Mucosa of stomach (tissue), 1 donor: Measurements from ENCODE around the gene TOP2A.

ENCODE experiments used
- H3K27me3 ChIP-seq: one replicate; pipeline ENCODE4 v1.7.0; 2013; ENCODE audit warnings: mild to moderate bottlenecking, low read length; ENCODE audit not compliant: control insufficient read depth, insufficient read depth
- H3K36me3 ChIP-seq: one replicate; pipeline ENCODE4 v1.7.0; 2013; ENCODE audit warnings: low read length; ENCODE audit not compliant: control insufficient read depth, insufficient read depth
- H3K4me1 ChIP-seq: one replicate; pipeline ENCODE4 v1.7.0; 2013; ENCODE audit warnings: mild to moderate bottlenecking, low read length; ENCODE audit not compliant: control insufficient read depth, insufficient read depth
- H3K4me3 ChIP-seq: one replicate; pipeline ENCODE4 v1.7.0; 2013; ENCODE audit warnings: low read length
- H3K9ac ChIP-seq: one replicate; pipeline ENCODE4 v1.7.0; 2013; ENCODE audit warnings: mild to moderate bottlenecking, low read length, moderate library complexity
- H3K9me3 ChIP-seq: one replicate; pipeline ENCODE4 v1.7.0; 2013; ENCODE audit warnings: mild to moderate bottlenecking, low read length, moderate library complexity; ENCODE audit not compliant: control insufficient read depth
- donor health status: Pancreatic carcinoma.

The TOP2A gene, protein sequence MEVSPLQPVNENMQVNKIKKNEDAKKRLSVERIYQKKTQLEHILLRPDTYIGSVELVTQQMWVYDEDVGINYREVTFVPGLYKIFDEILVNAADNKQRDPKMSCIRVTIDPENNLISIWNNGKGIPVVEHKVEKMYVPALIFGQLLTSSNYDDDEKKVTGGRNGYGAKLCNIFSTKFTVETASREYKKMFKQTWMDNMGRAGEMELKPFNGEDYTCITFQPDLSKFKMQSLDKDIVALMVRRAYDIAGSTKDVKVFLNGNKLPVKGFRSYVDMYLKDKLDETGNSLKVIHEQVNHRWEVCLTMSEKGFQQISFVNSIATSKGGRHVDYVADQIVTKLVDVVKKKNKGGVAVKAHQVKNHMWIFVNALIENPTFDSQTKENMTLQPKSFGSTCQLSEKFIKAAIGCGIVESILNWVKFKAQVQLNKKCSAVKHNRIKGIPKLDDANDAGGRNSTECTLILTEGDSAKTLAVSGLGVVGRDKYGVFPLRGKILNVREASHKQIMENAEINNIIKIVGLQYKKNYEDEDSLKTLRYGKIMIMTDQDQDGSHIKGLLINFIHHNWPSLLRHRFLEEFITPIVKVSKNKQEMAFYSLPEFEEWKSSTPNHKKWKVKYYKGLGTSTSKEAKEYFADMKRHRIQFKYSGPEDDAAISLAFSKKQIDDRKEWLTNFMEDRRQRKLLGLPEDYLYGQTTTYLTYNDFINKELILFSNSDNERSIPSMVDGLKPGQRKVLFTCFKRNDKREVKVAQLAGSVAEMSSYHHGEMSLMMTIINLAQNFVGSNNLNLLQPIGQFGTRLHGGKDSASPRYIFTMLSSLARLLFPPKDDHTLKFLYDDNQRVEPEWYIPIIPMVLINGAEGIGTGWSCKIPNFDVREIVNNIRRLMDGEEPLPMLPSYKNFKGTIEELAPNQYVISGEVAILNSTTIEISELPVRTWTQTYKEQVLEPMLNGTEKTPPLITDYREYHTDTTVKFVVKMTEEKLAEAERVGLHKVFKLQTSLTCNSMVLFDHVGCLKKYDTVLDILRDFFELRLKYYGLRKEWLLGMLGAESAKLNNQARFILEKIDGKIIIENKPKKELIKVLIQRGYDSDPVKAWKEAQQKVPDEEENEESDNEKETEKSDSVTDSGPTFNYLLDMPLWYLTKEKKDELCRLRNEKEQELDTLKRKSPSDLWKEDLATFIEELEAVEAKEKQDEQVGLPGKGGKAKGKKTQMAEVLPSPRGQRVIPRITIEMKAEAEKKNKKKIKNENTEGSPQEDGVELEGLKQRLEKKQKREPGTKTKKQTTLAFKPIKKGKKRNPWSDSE (N-terminal part only)

DNA sequence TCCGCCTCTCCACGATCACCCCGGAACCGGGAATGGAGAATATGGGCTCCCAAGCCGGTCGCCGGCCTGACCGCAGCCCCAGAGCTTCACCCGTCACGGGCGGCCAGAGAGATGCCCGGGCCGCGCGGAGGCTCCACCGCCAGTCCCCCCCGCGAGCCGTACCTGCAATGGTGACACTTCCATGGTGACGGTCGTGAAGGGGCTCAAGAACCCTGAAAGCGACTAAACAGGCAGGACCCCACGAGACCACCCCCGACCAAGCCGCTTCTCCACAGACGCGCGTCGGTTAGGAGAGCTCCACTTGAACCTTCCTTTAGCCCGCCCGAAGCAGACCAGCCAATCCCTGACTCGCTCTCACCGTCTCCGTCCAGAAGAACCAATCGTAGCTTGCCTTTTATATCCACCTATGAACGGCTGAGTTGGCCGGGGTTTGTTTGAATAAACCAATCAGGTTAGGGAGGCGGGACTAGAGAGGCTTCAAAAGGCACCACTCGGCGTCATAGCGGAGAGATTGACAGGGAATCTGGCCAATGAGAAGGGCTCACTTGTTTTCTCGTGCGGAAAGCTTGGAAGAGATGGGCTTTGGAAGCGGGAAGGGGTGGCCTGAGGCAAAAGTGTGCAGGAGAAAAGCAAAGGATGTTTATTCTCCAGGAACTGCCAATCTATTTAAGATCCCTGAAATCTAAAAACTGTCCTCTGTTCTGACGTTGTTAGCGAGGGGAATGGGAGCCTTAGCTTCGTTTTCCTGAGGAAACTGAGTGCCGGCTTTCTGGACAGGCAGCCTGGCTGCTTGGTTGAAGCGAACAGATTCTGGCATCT, at the start of gene TOP2A:
Gene TOP2A (minus strand): TSS at position 288 of the 819 bp plus-strand sequence. CDS start 105 bp downstream, at position 183.
- Histone ChIP-seq H3K36me3 (no peaks in the 10 kb centered on the region), H3K9me3 (no peaks in the 10 kb centered on the region), H3K4me3 (peak within 1 kb of the TSS; percentile 72), H3K9ac (peak within 1 kb of the TSS; percentile 68), H3K4me1 (peaks cover 8% of the 10 kb centered on the region), H3K27me3 (no peaks in the 10 kb centered on the region)

DNA sequence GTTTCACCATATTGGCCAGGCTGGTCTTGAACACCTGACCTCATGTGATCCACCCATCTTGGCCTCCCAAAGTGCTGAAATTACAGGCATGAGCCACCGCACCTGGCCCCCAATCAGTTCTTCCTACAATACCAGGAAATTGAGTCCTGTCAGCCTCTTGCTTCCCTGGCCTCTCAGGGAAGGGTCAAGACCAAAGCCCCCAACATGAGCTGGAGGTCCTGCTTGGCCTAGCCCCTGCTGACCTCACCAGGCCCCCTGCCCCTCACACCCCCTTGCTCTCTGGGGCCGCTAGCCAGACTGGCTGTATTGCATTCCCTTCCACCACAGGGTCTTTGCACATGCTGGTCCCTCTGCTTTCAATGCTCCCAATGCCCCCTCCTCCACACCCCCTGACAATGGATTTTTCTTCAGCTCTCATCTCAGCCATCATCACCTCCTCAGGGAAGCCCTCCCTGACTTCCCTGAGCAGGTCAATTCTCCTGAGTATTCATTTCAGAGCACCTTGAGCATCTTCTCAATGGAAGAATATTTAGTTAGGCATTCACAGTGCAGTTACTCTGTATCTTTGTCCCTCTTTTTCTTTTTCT, 49.7 kb upstream of the TOP2A start:
- Histone ChIP-seq H3K36me3 (no peaks in the 10 kb centered on the region), H3K27me3 (no peaks in the 10 kb centered on the region), H3K9me3 (no peaks in the 10 kb centered on the region), H3K9ac (no peak overlapping the region), H3K4me1 (no peaks in the 10 kb centered on the region), H3K4me3 (no peak overlapping the region)

DNA sequence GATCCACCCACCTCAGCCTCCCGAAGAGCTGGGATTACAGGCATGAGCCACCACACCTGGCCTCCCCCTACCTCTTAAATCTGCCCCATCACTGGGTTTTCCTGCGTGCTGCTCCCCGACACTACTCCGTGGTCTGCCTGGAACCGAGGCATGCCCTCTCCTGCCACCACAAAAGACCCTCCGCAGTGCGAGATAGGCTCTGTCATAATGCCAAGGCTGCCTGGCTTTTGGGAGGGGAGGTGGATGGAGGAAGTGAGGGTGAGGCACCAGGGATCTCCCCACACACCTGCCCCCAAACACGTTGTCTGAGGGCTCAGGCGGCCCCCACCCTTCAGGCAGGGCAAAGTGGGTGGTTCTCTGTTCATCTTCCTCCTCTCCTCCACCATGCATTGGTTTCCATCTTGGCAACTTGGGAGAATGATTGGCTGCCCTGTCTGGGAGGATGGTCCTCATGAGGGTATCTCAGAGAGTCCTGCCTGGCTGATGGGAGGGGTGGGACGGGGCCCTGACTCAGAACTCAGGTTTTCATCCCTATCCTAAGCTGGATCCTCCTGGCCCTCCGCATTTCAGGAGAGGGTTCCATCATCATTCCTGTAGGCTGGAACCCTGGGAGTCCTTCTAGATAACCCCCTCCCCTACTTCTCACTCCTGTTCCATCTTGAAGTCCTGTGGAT, 48.7 kb upstream of the TOP2A start:
- no peaks in the 10 kb centered on the region for H3K4me1 ChIP-seq
- no peak overlapping the region for H3K4me3 ChIP-seq
- no peak overlapping the region for H3K9ac ChIP-seq
- no peaks in the 10 kb centered on the region for H3K27me3 ChIP-seq
- H3K36me3 ChIP-seq = no peaks in the 10 kb centered on the region
- no peaks in the 10 kb centered on the region for H3K9me3 ChIP-seq

DNA sequence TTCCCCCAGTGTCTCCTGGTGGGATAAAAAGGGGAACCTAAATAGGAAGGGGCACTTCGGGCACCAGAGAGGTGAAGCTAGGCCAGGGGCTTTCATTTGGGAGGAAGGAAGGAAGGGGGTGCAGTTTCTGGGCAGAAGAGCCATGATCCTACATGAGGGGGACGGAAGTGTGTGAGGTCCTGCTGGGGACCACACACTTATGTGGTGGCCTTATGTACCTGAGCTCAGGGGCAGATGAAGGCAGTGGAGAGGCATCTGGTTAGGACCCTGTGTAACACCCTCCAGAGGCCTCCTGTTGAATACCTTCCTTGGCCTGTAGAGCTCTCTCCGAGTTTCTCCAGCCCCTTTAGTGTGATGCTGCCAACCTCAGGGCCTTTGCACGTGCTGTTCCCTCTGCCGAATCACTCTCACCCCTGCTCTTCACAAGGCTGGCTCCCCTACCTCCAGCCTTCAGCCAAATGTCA, 46.7 kb upstream of the TOP2A start:
- Histone ChIP-seq H3K9me3 (no peaks in the 10 kb centered on the region), H3K9ac (no peak overlapping the region), H3K27me3 (no peaks in the 10 kb centered on the region), H3K4me3 (no peak overlapping the region), H3K36me3 (no peaks in the 10 kb centered on the region), H3K4me1 (no peaks in the 10 kb centered on the region)

DNA sequence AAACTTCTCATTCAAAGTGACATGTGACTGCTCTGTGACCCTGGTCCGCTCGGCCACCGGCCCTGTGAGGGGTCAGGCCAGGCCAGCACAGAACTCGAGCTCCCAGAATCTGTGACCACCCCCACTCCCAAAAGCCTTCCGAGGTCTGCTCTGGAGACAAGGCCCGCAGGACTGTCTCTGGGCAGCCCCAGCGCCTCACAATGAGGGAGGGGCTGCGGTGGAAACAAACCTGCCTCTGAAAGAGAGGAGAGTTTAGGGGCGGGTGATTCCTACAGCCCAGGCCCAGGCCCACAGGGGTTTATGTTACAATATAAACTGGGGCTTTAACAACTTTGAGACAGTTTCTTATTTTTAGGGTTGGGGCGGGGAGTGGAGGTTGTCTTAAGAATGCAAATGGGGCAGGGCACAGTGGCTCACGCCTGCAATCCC, 45.4 kb upstream of the TOP2A start:
- no peak overlapping the region for H3K9ac ChIP-seq
- H3K4me1 ChIP-seq = peaks cover 9% of the 10 kb centered on the region
- H3K9me3 ChIP-seq = no peaks in the 10 kb centered on the region
- H3K36me3 ChIP-seq = no peaks in the 10 kb centered on the region
- H3K4me3 ChIP-seq = no peak overlapping the region
- H3K27me3 ChIP-seq = no peaks in the 10 kb centered on the region

DNA sequence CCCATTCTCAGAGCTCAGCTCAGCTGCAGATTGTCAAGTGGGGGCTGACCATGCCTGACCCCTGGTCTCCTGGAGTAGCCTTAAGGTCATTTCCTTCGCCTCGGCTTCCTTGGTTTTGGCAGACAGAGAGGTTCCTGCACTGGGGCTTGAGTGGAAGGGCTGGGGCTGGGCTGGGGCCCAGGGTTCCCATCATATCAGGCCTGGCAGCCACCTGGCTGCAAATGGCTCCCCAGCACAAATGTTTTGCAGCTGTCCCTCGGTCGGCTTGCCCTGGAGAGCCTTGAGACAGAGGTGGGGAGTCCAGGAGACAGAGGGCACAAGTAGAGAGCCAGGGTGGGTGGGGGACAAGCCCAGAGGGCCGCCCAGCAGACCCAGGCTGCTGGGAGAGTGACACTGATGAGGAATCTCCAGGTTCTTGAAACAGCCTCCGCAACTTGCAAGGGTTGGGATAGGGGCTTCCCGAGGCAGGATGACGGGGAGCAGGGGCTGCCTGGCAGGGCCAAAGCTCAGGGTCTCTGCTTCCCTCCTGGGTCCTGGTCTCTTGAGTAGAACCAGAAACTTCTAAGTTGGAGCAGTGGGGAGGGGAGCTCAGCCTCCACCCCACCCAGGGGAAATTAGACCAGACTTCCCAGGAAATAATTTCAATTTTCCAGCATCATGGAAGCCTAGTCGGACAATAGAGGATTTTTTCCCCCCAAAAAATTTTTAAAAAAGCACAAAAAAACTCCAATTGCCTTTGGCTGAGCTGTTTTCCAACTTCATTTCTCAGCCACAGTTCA, 44.8 kb upstream of the TOP2A start:
- no peaks in the 10 kb centered on the region for H3K9me3 ChIP-seq
- H3K27me3 ChIP-seq = no peaks in the 10 kb centered on the region
- H3K4me3 ChIP-seq = no peak overlapping the region
- peaks cover 15% of the 10 kb centered on the region for H3K4me1 ChIP-seq
- H3K36me3 ChIP-seq = no peaks in the 10 kb centered on the region
- H3K9ac ChIP-seq = no peak overlapping the region

DNA sequence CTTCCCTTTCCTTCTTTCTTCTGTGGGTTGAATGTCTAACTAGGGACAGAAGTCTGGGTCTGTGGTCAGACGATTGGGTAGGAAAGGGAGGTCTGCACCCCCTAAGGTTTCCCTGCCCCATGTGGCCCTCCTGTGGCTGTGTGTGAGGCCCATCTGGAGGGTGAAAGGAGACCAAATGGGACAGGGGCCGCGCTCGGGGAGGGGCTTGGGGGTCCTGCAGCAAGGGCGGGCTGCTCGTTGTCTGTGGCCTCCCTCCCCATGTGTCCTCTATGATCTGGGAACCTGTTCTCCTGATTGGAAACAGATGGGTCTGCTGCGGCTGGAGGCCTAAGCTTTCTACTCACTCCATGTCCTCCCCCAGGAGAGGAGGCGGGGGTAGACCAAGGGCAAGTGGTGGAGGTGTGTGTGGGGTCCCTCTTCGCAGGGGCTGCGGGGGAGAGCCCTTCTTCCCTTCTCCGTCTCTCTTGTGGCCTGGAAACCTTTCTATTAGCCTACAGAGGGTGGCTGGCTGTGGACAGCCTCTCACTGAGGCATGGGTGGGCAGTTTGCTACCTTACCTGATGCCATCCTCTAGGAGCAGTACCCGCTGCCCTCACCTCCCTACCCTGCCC, 44.1 kb upstream of the TOP2A start:
- Histone ChIP-seq H3K27me3 (no peaks in the 10 kb centered on the region), H3K4me1 (peaks cover 22% of the 10 kb centered on the region), H3K4me3 (no peak overlapping the region), H3K36me3 (peaks cover 7% of the 10 kb centered on the region), H3K9me3 (no peaks in the 10 kb centered on the region), H3K9ac (no peak overlapping the region)

DNA sequence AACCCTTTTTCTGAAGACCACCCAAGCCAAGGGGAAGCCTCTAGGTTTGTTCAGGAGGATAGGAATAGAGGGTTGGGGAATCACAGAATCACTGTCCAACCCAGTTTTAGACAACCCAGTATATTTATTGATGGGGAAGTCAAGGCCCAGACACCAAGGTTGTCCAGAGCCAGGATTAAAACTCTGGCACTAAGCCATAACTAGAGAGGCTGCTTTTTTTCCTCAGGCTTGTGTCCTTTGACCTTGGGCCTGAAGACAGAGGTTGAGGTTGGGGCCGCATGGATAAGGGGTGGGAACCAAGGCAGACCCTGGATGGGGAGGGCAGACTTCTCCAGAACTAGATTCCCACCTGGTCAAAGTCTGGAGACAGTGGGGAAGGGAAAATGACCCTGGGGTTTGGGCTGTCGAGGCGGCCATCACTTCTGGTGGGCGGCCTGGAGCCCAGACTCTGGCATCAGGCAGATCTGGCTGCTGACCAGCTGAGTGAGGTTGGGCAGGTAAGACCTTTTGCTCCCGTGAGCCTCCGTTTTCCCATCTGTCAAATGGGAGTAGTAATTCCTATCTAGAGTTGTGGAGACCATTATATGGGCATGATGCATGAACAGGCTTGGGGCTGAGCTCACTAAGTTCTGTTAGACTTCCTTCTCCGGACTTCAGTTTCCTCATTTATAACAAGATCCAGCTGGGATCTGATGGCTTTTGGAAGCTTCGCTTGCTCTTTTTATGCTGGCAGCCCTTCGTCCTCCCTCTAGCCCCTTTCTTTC, 43.5 kb upstream of the TOP2A start:
- Histone ChIP-seq H3K36me3 (peaks cover 12% of the 10 kb centered on the region), H3K9ac (no peak overlapping the region), H3K4me1 (peaks cover 24% of the 10 kb centered on the region), H3K27me3 (no peaks in the 10 kb centered on the region), H3K9me3 (no peaks in the 10 kb centered on the region), H3K4me3 (no peak overlapping the region)

DNA sequence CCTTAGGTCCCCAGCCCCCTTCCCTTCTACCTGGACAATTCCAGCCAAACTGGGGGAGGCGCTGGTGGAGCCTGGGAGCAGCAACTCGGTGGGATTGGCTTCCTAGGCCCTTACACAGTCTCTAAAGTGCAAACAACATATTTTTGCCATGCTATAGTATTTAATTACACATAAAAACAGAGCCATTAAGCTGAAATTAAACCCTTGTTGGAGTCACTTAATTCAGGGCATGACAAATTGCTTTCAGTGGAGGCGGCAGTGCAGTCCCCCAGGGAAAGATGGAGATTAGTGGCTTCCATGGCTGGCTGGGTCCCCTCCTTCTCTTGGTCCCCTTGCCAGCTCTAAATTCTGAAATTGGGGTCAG, 42.9 kb upstream of the TOP2A start:
- H3K4me3 ChIP-seq = no peak overlapping the region
- H3K36me3 ChIP-seq = peaks cover 12% of the 10 kb centered on the region
- no peaks in the 10 kb centered on the region for H3K9me3 ChIP-seq
- H3K27me3 ChIP-seq = no peaks in the 10 kb centered on the region
- H3K4me1 ChIP-seq = peaks cover 24% of the 10 kb centered on the region
- no peak overlapping the region for H3K9ac ChIP-seq
